Astrocyte (in vitro differentiated cells and primary cell): Measurements from ENCODE around the gene COA5.

Experiments
- EZH2 ChIP-seq: IDR thresholded peaks from 2 replicates; pipeline ENCODE4 v1.6.1; 2012; ENCODE audit warnings: mild to moderate bottlenecking, low read length, inconsistent platforms; ENCODE audit not compliant: insufficient read depth
- TF ChIP-seq, protein P1 (sequence below): IDR thresholded peaks from 2 replicates; pipeline ENCODE4 v1.5.1; 2011; ENCODE audit warnings: low read depth, mild to moderate bottlenecking, inconsistent platforms, low read length, moderate library complexity; ENCODE audit not compliant: insufficient read depth

DNA sequence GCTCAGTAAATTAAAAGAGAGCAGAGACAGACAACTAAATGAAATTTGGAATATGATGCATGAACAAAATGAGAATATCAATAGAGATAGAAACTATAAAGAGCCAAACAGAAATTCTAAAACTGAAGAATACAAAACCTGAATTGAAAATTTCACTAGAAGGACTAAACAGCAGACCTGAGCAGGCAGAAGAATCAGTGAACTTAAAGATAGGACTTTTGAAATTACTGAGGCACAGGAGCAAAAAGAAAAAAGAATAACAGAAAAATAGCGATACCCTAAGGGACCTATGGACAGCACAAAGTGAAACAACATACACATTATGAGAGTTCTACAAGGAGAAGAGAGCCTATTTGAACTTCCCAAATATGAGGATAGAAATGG lies 41.7 kb upstream of the COA5 start:
- TF ChIP-seq, protein P1, sequence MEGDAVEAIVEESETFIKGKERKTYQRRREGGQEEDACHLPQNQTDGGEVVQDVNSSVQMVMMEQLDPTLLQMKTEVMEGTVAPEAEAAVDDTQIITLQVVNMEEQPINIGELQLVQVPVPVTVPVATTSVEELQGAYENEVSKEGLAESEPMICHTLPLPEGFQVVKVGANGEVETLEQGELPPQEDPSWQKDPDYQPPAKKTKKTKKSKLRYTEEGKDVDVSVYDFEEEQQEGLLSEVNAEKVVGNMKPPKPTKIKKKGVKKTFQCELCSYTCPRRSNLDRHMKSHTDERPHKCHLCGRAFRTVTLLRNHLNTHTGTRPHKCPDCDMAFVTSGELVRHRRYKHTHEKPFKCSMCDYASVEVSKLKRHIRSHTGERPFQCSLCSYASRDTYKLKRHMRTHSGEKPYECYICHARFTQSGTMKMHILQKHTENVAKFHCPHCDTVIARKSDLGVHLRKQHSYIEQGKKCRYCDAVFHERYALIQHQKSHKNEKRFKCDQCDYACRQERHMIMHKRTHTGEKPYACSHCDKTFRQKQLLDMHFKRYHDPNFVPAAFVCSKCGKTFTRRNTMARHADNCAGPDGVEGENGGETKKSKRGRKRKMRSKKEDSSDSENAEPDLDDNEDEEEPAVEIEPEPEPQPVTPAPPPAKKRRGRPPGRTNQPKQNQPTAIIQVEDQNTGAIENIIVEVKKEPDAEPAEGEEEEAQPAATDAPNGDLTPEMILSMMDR, result no peak
- TF ChIP-seq EZH2, result no peak
